Hematopoietic multipotent progenitor cell treated with erythropoietin and hydrocortisone succinate and interleukin-3 and kit ligand, for 17 days (in vitro differentiated cells): ENCODE measurements around the gene ACSL1.
"Not testable (repeated sequence)": the region's sequence is repeated elsewhere in the genome, so short reads cannot be mapped to it uniquely, and the experiment has no call there.

Experiments
- DNase-seq: peaks from one replicate; pipeline ENCODE4 v3.0.0-alpha.2; 2015; ENCODE audit warnings: low spot score

ACSL1 gene

DNA sequence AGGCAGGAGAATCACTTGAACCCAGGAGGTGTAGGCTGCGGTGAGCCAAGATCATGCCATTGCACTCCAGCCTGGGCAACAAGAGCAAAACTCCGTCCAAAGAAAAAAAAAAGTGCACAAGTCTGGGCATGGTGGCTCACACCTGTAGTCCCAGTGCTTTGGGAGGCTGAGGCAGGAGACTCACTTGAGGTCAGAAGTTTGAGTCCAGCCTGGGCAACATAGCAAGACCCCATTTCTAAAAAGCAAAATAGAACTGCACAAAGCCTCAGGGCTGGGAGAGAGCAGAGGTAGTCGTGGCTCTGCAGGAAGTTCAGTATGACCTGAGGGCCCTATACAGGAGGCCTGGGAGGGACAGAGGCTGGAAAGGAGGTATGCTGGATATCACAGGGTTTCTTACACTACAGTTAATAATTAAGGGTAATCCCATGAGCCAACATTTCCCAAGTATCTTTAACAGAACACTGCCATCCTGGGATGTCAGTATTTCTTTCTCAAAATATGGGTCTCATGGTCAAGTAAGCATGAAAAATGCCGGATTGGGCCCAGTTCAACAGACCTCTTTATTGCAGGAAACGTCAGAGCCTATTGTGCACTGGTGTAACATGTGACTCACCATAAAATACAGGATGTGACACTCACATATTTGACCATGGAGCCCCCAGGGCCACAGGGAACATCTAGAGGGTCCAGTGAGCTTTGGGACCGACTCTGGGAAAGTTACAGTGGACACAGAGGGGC is 37.8 kb downstream of the ACSL1 start:
- no peak for DNase-seq

DNA sequence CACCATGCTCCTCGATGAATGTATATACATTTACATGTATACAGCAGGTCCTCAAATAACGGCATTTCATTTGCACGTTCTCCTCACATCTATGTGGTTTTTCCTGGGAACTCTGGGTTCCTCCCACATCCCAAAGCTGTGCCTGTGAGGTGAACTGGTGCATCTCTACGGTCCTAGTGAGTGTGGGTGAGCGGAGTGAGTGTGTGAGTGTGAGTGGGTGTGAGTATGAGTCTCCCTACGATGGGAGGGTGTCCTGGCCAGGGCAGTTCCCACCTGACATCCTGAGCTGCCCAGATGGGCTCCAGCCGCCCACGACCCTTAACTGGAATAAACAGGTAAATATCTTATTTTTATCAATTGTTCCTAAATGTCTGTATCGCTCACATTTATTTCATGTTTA is 40.0 kb downstream of the ACSL1 start:
- no peak for DNase-seq

GRCh38 chr4:184784628-184785257 is 41.0 kb downstream of the ACSL1 start:
- no peak for DNase-seq

DNA sequence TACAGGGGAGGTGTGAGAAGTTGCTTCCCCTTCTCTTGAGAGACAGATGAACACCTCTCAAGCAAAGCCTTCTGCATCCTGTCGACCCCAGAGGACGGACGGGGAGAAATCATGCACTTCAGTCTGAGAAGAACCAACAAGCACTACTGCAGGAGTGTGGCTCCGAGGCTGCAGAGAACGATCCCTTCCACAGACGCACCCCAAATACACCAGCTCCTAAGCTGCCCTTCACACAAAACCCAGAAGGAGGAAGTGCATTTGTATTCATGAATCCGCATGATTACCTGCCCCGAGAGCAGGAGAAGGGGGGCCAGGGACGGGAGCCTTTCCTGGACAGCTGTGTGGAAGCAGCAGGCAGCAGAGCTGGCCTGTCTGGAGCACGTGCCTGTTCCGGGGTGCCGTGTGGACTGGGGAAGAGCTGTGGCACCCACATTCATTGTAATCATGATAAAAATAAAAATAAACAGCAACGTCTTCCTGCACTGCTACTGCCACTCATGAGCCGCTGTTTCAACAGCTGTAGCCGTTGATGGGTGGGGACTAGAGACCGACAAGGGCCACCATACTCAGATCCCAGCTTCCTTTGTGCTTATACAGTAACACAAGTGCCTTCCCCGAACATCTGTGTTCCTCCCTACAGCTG is 42.9 kb downstream of the ACSL1 start:
- DNase-seq = no peak

DNA sequence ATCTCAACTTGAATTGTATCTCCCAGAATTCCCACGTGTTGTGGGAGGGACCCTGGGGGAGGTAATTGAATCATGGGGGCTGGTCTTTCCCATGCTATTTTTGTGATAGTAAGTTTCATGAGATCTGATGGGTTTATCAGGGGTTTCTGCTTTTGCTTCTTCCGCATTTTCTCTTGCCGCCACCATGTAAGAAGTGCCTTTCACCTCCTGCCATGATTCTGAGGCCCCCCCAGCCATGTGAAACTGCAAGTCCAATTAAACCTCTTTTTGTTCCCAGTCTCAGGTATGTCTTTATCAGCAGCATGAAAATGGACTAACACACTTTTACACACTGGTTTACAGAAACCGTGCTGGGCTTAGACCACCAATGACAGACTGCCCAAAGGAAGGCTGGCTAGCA is 46.6 kb downstream of the ACSL1 start:
- DNase-seq = not testable (repeated sequence)

GRCh38 chr4:184778325-184778724 is 47.4 kb downstream of the ACSL1 start:
- DNase-seq = no peak

GRCh38 chr4:184776821-184777220 is 48.9 kb downstream of the ACSL1 start:
- DNase-seq = no peak

- DNase-seq = no peak
Measured at GRCh38 chr4:184775854-184776555, 49.8 kb downstream of the ACSL1 start.

DNA sequence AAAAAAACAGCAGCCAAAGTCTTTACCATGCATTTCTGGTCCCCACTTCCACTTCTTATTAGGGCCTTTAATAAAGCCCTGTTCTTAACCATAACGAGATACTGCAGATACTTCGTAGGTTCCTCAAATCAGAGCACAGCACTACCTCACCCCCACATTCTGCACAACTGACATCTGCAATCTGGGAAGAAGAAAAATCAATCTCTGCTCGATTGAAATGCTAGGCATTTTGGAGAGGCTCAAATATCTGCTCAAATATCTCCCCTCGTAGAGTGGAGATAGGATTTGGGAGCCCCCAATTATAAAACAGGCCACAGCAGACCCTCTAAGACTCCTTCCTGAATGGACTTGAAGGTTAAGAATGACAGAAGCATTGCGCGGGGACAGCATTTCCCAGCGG is 51.6 kb downstream of the ACSL1 start:
- no peak for DNase-seq

GRCh38 chr4:184771416-184771815 is 54.4 kb downstream of the ACSL1 start:
- no peak for DNase-seq

DNA sequence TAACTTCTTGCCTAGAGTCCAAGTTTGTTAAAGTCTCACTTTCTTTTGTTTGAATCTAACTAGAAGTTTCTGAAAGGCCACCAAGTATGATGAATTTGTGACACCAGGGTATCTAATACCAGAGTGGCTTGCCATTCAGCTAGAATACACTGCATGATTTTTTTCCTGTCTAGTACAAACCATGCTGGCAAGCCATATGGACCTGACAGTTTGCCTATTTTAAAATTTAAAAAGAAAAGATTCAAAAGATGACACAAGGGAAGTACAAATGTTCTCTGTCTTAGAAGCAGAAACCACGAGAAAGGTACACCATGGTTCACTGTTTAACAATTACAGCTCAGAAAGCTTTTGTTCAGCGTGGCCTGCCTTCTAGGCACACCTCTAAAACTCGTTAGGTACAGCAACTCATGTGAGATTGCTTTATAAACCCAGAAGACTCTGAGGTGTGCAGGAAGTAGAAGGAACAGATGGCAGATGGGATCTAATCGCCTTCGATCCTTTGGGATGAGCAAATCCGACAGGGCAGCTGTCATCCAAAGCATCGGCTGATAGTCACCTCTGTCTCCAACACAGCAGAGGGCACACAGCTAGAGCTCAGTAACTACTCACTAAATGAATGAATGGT is 56.5 kb downstream of the ACSL1 start:
- DNase-seq = no peak

DNA sequence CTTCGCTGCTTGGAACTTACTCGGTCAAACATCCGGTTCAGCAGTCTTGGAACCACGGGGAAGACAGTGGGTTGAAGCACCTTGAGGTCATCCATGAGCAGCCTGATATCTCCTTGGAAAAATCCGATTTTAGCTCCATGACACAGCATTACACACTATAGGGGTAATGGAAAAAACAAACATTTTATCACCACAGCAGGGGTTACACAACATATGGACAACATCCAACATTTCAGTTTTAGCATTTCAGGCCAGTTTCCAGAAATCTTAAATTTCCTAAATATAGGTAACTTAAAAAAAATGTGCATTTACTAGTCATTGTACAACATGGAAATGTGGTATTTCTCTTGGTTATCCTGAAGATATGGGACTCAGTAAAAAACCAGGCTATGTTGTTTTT is 57.5 kb downstream of the ACSL1 start:
- no peak for DNase-seq

GRCh38 chr4:184766446-184766845 is 59.3 kb downstream of the ACSL1 start:
- no peak for DNase-seq

GRCh38 chr4:184765473-184766340 is 60.1 kb downstream of the ACSL1 start:
- no peak for DNase-seq

- no peak for DNase-seq
Measured at GRCh38 chr4:184764601-184765000, 61.2 kb downstream of the ACSL1 start.

DNA sequence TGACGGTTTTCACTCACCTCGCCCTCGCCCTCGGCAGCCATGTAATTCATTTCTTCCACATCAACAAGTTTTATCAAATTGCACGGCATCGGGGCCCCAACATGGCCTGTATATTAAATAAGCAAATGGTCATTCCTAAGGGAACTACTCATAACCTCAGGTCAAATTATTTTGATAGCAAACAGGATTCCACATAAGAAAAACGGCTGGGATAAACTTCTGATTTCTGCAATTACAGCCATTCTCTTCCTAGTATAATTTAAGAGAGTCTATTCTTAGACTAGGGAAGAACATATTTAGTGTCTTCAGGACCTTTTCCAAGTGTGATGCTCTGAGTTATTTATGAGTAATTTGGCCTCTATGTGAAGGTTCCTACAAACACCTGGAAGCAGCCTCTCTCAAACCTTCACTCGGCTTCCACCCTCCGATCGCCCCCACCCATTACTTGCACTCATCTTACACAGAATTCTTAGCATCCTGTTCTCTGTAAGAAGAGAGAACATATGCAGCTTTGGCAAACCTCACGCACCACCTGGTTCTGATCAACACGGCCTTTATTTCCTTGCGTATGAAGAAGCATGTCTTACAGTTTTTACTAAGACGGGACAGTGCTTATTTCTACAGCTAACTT is 62.5 kb downstream of the ACSL1 start:
- DNase-seq = no peak

DNA sequence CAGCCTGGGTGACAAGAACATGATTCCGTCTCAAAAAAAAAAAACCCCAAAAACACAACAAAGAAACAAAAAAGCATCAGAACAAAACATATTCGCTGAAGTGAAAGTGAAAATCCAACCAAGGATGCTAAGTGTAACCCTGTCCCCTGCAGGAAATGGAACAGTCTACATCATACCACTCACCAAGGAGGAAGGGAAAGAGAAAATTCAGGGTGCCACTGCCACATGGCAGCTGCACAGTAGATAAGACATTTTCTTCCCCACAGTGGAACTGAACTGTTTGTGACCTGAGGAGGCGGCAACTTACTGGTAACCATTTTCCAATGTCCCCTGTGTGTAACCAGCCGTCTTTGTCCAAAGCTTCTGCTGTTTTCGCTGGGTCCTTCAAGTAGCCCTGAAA is 63.7 kb downstream of the ACSL1 start:
- peak; percentile 38 for DNase-seq

- DNase-seq = no peak
Measured at GRCh38 chr4:184760681-184761080, 65.1 kb downstream of the ACSL1 start.

DNA sequence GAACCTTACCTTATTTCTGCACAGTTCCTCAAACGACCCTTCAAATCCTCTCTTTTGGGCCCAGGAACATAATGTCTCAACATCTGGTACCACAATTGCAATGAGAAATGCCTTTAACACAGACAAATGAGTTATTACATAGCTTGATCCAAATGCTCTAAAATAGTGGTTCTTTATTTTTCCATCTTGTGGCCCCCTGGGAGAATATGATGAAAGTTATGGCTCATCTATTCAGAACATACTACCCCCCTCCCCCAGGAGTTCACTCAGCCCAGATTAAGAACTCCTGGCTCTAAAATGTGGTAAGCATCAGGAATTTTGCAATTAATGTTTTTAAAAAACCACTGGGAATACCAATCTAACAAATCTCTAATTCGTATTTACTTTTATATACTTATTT is 68.0 kb downstream of the ACSL1 start:
- DNase-seq = no peak

DNA sequence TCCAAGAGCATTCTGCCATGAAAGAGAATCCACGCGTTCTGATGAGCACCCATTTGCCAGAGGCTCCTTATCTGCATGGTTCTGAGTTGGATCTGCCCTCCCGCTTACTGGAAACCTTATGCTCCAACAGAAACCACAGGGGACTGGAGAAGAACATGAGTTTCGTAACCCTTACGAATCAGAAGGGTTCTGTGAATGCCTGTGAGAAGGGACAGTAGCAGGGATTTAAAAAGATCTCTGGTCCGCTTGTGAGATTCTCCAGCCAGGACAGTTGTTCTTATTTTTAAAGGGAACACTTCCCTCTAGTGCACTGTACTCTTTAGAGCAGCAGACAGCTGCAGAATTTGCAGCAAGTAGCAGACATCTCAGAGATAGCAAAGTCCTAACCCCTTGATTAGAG is 69.4 kb downstream of the ACSL1 start:
- no peak for DNase-seq

GRCh38 chr4:184755278-184755677 is 70.5 kb downstream of the ACSL1 start:
- DNase-seq = no peak
